T-helper 2 cell (primary cell): Measurements from ENCODE around the gene RAD51B.

Source experiments
- DNase-seq, 5 experiments: peaks; one replicate each; pipeline versions ENCODE4 v3.0.0 to v3.0.0-alpha.2; 2012 to 2022

The RAD51B gene

GRCh38 chr14:68451696-68452373 is 632.3 kb downstream of the RAD51B start:
- DNase-seq = no peak

- DNase-seq = no peak
Measured at GRCh38 chr14:68458253-68458652, 638.7 kb downstream of the RAD51B start.

DNA sequence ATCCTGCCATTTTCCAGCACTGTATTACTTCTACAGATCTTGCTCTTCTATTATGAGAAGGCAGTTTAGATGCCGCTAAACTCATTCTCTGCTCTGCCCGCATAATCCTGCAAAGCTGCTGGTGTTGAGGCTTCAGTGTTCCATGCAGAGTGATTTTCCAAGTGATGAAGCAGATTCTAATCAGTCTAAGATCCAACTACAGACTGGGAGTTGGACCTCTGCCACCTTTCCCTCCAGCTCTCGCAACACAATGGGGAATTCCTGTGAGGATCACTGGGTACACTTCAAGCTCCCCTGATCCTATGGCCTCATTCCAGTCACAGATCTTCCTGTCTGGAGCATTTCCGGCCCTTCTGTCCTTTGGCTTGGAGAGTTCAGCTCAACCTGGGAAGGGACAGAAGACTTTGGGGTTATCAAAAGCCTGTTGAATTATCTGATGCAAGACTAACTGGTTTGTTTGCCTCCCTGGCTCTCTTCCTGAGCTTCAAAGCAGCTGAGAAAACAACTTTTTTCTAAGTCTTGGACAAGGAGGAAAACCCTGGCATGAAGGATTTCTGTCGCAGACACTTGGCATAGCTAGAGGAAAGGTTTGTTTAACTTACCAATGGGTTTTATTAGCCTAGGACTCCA is 639.4 kb downstream of the RAD51B start:
- DNase-seq = no peak

GRCh38 chr14:68459480-68460136 is 640.0 kb downstream of the RAD51B start:
- no peak for DNase-seq

GRCh38 chr14:68460541-68460940 is 641.0 kb downstream of the RAD51B start:
- DNase-seq = no peak

DNA sequence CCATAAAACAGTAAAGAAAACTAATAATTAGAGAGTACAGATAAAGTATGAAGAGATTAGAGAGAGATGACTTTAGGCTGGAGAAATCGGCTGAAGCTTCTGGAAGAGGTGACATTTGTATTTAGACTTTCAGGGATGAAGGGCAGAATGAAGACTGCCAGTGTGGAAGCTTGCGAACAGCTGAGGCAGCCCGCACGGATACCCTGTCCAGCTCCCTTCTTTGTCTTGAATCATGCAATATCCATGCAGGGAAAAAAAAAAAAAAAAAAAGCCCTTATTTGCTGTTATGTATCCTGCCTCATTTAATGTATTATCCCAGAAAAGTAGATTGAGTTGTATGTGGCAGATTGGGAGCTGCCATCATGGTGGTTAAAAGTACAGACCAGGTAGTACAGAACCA is 641.5 kb downstream of the RAD51B start:
- DNase-seq = no peak

GRCh38 chr14:68462683-68463082 is 643.1 kb downstream of the RAD51B start:
- no peak for DNase-seq

DNA sequence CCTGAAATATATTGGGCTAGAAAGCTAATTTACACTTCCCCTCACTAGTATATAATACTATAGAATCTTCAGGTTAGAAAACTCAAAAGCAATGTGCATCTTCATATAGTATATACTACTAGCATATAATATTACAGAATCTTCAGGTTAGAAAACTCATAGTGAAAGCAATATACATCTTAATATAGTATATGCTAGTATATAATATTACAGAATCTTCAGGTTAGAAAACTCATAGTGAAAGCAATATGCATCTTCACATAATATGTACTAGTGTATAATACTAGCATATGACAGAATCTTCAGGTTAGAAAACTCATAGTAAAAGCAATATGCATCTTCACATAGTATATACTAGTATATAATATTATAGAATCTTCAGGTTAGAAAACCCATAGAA is 643.7 kb downstream of the RAD51B start:
- no peak for DNase-seq

DNA sequence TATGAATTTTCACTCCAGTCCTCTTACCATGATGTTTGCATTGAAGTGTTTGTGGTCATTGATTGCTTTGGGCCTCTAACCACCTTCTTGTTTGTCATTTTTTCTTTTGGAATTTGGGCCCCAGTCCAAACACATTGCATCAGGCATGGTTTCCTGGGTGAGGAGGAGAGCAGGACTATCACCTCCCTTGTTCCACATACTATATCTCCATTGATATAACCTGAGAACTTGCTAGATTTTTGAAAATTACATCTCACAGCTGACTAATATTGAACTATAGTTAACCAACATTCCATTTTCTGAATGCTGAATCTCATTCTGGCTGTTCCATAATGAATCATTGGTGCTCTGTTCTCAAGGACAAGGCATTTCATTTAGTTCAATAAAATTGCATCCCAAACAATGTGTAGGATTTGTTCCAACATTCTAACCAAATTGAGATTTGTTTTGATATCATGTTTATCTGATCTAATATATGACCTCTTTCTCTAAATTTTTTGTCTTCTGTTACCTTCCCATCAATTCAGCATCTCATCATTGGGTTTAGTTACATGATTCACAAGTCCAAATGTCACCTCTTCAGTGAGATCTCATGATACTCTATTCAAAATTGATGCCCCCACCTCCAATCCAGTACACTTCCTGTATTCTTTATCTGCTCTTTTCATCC is 644.3 kb downstream of the RAD51B start:
- DNase-seq = no peak

DNA sequence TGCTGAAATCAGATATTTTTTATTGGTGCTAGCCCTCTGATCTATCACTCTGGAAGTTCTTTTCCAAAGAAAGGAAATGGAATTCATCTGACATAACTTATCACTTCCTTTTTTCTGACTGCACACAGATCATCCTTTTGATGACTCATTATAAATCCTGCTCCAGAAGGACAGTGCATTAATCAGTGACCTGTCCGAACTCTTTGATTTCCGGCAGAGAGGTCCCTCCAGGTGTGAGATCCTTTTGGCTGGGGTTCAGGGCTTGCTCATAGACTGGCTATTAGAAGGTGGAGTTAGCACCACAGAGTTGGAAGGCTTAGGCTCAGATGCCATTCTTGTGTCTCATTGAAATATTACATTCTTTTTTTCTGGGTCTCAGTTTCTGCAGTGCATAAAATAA is 645.1 kb downstream of the RAD51B start:
- no peak for DNase-seq

DNA sequence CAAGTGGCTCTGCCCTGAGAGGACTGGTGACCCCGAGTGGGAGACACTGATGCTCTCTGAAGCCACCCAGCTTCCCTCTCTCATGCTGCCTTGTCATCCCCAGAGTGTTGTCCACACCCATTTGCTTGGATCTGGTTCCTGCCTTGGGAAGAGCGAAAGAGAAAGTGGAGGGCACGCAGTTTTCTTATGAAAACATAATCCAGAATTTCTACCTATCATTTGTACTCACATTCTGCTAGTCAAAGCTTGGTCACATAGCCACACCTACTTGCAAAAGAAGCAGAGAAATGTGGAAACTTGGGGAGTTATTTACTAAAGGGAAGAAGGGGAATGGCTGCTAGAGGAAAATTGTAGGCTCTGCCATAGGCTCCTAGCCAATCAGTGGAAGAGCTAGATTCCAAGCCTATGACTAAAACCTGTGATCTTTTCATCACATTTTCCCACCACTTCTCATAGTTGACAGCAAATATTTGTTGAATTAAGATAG is 647.0 kb downstream of the RAD51B start:
- no peak for DNase-seq

DNA sequence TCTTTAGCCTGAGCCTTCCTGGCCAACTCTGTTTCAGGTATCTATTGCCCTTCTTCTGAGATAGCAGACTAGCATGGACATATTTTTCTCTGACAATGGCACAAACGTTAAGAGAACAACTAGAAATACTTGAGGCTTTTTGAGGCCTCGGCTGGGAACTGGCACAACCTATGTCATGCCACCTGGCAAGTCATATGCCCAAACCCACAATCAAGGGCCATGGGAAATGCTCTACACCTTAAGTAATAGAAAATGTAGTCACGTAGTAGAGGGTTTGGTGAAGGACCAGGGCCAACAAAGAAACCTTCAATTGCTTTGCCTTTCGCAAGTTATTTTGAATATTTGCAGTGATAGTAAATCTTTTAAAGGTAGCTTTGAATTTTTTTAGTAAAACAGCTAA is 647.8 kb downstream of the RAD51B start:
- DNase-seq = no peak

GRCh38 chr14:68468437-68469207 is 649.0 kb downstream of the RAD51B start:
- DNase-seq = peak in 2 of 5 experiments; percentile 42 to 69

DNA sequence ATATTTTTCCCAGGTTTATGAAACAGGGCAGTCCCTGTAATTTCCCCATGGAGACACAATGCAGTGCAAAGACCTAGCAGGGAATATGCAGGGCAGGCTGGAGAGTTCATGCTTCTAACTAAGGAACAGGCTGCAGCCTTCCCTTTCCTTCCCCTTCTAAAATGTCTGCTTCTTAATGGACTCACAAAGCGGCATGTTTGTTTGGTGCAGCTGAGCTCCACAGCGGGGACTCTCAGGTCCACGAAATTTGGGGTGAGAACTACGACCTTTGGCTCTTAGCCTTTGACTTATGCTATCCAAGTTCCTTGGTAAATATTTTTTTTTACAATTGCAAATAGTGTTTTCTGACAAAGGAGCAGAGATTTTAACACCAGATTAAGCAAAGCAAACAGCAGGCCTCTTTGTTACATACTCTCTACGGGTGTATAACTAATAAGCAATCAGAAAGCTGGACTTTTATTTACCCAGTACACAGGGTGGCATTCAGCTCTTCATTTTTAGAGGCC is 649.7 kb downstream of the RAD51B start:
- no peak for DNase-seq

DNA sequence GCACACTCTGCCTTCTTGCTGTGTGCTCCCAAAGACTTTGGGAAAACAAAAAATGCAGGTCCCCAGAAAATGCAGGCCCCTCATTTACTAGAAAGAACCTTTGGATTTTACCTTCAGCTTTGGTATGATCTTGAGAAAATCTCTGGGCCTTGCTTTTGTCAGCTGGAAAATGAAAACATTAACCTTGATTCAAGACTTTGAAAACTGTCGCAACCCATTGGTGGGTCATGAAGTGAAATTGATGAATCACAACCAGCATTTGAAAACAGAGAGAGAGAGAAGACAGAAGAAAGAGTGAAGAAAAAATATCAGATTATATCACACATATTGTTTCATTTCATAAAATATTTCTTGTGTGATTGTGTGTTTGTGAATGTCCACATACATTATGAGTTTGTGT is 650.8 kb downstream of the RAD51B start:
- DNase-seq = no peak

DNA sequence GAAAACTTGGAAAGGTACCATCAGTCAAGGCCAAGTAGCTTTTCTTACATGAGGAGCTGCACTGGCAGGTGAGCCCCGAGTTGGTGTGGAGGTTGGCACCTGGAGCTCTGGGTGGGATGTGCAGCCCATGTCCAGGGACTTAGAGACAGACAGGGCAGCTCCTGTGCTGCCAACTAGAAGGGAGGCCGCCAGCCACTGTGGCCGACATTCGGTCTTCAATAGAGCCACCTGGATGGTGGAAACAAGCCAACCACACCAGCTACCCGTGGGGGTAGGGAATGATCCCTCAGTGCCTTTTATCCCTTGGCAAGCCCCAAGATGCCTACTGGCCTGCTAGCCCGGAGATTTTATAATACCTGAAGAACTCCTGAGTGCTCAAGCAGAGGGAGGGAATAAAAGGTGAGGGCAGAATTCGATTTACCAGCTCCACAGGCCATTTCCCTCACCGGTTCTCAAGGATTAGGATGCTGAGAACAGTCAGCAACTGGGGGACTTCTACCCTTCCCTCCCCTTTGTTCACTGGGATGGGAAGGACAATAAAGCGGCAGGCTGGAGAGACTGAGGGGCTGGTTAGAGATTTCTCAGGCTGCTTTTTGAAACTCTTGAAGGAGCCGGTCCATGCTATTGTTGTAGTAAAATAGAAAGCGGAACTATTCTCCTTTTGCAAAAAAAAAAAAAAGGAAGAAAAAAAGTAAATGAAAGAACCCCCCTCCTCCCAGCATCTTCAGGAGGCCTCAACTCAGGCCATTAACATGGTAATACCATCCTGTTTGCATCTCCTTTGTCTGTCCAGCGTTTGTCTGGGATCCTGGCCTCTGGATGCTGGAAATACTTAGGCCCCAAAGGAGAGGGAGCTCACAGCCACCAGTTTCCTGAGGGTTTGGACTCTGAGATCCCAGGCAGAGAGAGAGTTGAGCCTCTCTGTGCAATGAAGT is 651.7 kb downstream of the RAD51B start:
- DNase-seq = no peak

DNA sequence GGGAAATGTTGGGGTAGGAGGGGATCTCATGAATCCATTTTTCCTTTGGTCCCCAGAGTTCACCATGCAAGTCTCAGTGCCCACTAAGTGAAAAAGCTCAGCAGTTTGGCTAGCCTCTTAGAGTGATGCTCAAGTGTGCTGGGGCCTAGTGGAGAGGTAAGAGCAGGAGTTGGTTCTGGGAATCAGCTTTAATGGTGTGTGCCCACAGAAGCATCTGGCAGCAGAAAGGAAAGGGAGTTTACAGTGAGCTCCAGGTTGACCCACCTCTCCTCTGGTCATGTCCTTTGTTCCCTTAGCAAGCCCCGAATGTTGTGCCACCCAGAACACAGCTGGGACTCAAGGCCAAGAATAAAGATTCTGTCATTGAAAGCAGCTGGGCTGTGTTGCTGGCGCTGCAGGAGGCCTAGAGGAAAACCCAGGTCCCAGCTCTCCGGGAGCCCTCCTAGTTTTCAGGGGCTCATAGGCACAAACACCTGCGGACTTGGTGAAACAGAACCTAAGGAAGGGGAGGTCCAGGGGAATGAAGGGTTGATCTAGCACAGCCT is 652.5 kb downstream of the RAD51B start:
- no peak for DNase-seq

DNA sequence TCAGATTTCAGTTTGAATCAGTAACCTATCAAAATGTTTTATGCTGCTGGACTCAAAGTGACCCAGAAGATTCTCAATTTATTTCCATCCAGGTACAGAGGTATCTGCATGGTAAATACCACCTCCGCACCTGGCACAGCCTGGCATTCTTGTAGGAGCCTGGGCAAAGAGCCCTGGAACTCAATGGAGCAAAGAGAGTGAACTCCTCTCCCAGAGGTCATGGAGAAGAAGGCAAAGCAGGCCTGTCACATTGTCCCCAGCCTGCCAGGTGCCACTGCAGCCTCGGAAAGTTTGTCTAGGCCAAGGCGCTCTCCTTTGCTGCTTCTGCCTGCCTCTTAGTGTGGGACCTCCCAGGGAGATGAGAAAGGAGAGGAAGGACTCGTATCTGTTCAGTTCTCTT is 653.5 kb downstream of the RAD51B start:
- no peak for DNase-seq

- peak in 1 of 5 experiments; percentile 15 for DNase-seq
Measured at GRCh38 chr14:68473794-68474193, 654.2 kb downstream of the RAD51B start.

- DNase-seq = no peak
Measured at GRCh38 chr14:68474741-68475140, 655.2 kb downstream of the RAD51B start.

DNA sequence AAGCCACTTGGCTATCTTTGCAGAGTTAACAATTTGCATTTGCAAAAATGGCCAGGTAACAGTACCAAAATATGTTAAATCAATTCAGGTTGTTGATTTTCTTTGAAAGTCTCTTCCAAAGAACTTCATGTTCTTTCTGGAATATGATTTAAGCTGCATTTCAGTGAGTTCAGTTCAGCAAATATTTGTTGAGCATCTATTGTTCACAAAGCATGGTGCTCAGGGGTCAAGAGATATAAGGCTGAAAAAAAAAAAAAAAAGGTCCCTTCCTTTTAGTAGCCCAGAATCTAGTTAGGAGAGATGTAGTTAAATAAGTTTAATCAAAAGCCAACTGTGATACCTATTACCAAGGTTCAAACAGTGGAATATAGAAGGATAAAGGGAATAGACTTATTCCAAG is 656.2 kb downstream of the RAD51B start:
- DNase-seq = no peak
